ENCODE data around the gene STX18.

DNA sequence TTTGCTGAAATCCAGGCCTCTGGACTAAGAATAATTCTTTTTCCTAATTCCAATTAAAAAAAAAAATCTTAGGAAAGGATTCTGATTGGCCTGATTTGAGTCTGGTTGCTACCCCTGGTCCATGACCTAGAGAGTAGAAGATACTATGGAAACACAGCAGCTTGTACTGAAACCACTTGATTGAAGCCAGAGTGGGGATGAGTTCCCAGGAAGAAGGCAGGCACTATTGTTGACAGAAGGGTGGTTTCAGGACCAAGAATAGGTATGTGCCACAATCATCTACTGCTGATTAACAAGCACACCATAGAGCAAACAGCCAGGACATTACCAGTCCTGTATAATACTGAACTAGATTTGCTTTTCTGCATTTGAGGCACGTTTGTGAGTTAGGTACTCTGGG lies 29.6 kb downstream of the STX18 start:
- TF ChIP-seq SMARCA5 (IDR thresholded peaks at IDR 0.05) (no peak), ZNF274 (IDR thresholded peaks at IDR 0.05; ENCODE audit: insufficient read depth, insufficient read length) (no peak), BACH1 (IDR thresholded peaks at IDR 0.05; ENCODE audit: borderline replicate concordance) (no peak), ESRRA (IDR thresholded peaks at IDR 0.05; ENCODE audit: low read length) (no peak), EZH2 (IDR thresholded peaks at IDR 0.05; ENCODE audit: borderline replicate concordance, control insufficient read depth, low read depth, low read length) (no peak), ZNF384 (IDR thresholded peaks at IDR 0.05; ENCODE audit: borderline replicate concordance, low read depth, low read length) (no peak), POLR2AphosphoS5 (IDR thresholded peaks at IDR 0.05; ENCODE audit: low read length) (no peak), GABPA (IDR thresholded peaks at IDR 0.05; ENCODE audit: low read depth) (no peak), SRF (IDR thresholded peaks at IDR 0.05; ENCODE audit: low read depth in 2 of 2, low read length in 2 of 2) (no peak), POLR2AphosphoS2 (IDR thresholded peaks at IDR 0.05; ENCODE audit: low read depth, low read length) (no peak), BRCA1 (IDR thresholded peaks at IDR 0.05; ENCODE audit: low read depth, low read length) (no peak)
- TF ChIP-seq, protein P1, sequence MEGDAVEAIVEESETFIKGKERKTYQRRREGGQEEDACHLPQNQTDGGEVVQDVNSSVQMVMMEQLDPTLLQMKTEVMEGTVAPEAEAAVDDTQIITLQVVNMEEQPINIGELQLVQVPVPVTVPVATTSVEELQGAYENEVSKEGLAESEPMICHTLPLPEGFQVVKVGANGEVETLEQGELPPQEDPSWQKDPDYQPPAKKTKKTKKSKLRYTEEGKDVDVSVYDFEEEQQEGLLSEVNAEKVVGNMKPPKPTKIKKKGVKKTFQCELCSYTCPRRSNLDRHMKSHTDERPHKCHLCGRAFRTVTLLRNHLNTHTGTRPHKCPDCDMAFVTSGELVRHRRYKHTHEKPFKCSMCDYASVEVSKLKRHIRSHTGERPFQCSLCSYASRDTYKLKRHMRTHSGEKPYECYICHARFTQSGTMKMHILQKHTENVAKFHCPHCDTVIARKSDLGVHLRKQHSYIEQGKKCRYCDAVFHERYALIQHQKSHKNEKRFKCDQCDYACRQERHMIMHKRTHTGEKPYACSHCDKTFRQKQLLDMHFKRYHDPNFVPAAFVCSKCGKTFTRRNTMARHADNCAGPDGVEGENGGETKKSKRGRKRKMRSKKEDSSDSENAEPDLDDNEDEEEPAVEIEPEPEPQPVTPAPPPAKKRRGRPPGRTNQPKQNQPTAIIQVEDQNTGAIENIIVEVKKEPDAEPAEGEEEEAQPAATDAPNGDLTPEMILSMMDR (IDR thresholded peaks at IDR 0.05 in 2 of 3, conservative IDR thresholded peaks at IDR 0.05 in 1 of 3; ENCODE audit: control insufficient read depth in 2 of 3, extremely low read depth in 1 of 3, insufficient read depth in 1 of 3, low read depth in 3 of 3, low read length in 3 of 3), result no peak
- TF ChIP-seq, protein P2, sequence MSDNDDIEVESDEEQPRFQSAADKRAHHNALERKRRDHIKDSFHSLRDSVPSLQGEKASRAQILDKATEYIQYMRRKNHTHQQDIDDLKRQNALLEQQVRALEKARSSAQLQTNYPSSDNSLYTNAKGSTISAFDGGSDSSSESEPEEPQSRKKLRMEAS (IDR thresholded peaks at IDR 0.05; ENCODE audit: low read depth, low read length), result no peak
- TF ChIP-seq, protein P3, sequence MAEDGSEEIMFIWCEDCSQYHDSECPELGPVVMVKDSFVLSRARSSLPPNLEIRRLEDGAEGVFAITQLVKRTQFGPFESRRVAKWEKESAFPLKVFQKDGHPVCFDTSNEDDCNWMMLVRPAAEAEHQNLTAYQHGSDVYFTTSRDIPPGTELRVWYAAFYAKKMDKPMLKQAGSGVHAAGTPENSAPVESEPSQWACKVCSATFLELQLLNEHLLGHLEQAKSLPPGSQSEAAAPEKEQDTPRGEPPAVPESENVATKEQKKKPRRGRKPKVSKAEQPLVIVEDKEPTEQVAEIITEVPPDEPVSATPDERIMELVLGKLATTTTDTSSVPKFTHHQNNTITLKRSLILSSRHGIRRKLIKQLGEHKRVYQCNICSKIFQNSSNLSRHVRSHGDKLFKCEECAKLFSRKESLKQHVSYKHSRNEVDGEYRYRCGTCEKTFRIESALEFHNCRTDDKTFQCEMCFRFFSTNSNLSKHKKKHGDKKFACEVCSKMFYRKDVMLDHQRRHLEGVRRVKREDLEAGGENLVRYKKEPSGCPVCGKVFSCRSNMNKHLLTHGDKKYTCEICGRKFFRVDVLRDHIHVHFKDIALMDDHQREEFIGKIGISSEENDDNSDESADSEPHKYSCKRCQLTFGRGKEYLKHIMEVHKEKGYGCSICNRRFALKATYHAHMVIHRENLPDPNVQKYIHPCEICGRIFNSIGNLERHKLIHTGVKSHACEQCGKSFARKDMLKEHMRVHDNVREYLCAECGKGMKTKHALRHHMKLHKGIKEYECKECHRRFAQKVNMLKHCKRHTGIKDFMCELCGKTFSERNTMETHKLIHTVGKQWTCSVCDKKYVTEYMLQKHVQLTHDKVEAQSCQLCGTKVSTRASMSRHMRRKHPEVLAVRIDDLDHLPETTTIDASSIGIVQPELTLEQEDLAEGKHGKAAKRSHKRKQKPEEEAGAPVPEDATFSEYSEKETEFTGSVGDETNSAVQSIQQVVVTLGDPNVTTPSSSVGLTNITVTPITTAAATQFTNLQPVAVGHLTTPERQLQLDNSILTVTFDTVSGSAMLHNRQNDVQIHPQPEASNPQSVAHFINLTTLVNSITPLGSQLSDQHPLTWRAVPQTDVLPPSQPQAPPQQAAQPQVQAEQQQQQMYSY (CRISPR knock-in tag; IDR thresholded peaks at IDR 0.05), result no peak
